Measurements from ENCODE around the gene EFHC1.

GRCh38 chr6:52547647-52548352 is 127.7 kb downstream of the EFHC1 start:
- no peak for TF ChIP-seq ATF3 (CRISPR knock-in tag; conservative IDR thresholded peaks at IDR 0.05)
- TF ChIP-seq MAX (CRISPR knock-in tag; IDR thresholded peaks at IDR 0.05), result no peak
- no peak for TF ChIP-seq AFF4 (CRISPR knock-in tag; IDR thresholded peaks at IDR 0.05; ENCODE audit: borderline replicate concordance)
- no peak for TF ChIP-seq ATF2 (CRISPR knock-in tag; IDR thresholded peaks at IDR 0.05; ENCODE audit: borderline replicate concordance, low read depth)
- TF ChIP-seq CTCF (IDR thresholded peaks at IDR 0.05), result no peak
- TF ChIP-seq TEAD4 (CRISPR knock-in tag; IDR thresholded peaks at IDR 0.05), result no peak
- TF ChIP-seq GRHL2 (CRISPR knock-in tag; IDR thresholded peaks at IDR 0.05; ENCODE audit: insufficient replicate concordance, severe bottlenecking), result no peak

Measured in WTC11 (cell line).